ENCODE results near the gene PARD3.

The PARD3 gene

GRCh38 chr10:34768972-34769330, 46.1 kb downstream of the PARD3 start:
- 88 to 91% methylated on average over 8 of the region's 8 CpGs for WGBS, 2 experiments
- no peaks in the 10 kb centered on the region for H3K27me3 ChIP-seq (ENCODE audit: control insufficient read depth, insufficient read depth, low read length, poor library complexity, severe bottlenecking)
- H3K4me1 ChIP-seq (ENCODE audit: control insufficient read depth, insufficient read depth, low read length) = peaks cover 6% of the 10 kb centered on the region
- H3K36me3 ChIP-seq (ENCODE audit: control insufficient read depth, insufficient read depth, low read length) = no peaks in the 10 kb centered on the region
- H3K9me3 ChIP-seq (ENCODE audit: control insufficient read depth, low read length) = no peaks in the 10 kb centered on the region
- no peak overlapping the region for H3K4me3 ChIP-seq (ENCODE audit: insufficient read depth, low read depth, low read length)
- no peak overlapping the region for H3K27ac ChIP-seq (ENCODE audit: insufficient read depth, low read depth, low read length, poor library complexity, severe bottlenecking)

GRCh38 chr10:34768261-34768971, 46.7 kb downstream of the PARD3 start:
- 85 to 88% methylated on average over 15 of the region's 15 CpGs for WGBS, 2 experiments
- H3K9me3 ChIP-seq (ENCODE audit: control insufficient read depth, low read length) = no peaks in the 10 kb centered on the region
- no peaks in the 10 kb centered on the region for H3K27me3 ChIP-seq (ENCODE audit: control insufficient read depth, insufficient read depth, low read length, poor library complexity, severe bottlenecking)
- H3K4me3 ChIP-seq (ENCODE audit: insufficient read depth, low read depth, low read length) = no peak overlapping the region
- H3K36me3 ChIP-seq (ENCODE audit: control insufficient read depth, insufficient read depth, low read length) = no peaks in the 10 kb centered on the region
- no peak overlapping the region for H3K27ac ChIP-seq (ENCODE audit: insufficient read depth, low read depth, low read length, poor library complexity, severe bottlenecking)
- peaks cover 6% of the 10 kb centered on the region for H3K4me1 ChIP-seq (ENCODE audit: control insufficient read depth, insufficient read depth, low read length)

- no peak overlapping the region for H3K4me3 ChIP-seq (ENCODE audit: insufficient read depth, low read depth, low read length)
- H3K27me3 ChIP-seq (ENCODE audit: control insufficient read depth, insufficient read depth, low read length, poor library complexity, severe bottlenecking) = no peaks in the 10 kb centered on the region
- no peaks in the 10 kb centered on the region for H3K36me3 ChIP-seq (ENCODE audit: control insufficient read depth, insufficient read depth, low read length)
- peaks cover 6% of the 10 kb centered on the region for H3K4me1 ChIP-seq (ENCODE audit: control insufficient read depth, insufficient read depth, low read length)
- WGBS, 2 experiments = 69 to 72% methylated on average over 12 of the region's 12 CpGs
- no peaks in the 10 kb centered on the region for H3K9me3 ChIP-seq (ENCODE audit: control insufficient read depth, low read length)
- no peak overlapping the region for H3K27ac ChIP-seq (ENCODE audit: insufficient read depth, low read depth, low read length, poor library complexity, severe bottlenecking)
These were observed 48.1 kb downstream of the PARD3 start for GRCh38 chr10:34766811-34767494.

DNA sequence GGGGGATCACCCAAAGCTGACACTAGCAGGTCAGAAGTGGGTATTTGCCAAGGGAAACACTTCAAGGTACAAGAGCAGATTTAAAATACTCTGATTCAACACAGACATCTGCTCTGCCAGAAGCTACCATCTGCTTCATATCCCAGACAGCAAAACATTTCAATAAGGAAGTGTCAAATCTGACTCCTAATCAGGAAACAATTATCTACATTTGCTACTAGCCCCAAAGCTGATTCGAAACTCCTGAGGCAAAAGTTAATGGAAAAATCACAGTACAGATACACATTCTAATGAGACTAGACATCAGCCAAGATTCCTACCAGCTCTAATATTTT, 48.9 kb downstream of the PARD3 start:
- no peaks in the 10 kb centered on the region for H3K36me3 ChIP-seq (ENCODE audit: control insufficient read depth, insufficient read depth, low read length)
- WGBS, 2 experiments = 82 to 92% methylated on average over 1 of the region's 1 CpG
- H3K27me3 ChIP-seq (ENCODE audit: control insufficient read depth, insufficient read depth, low read length, poor library complexity, severe bottlenecking) = no peaks in the 10 kb centered on the region
- H3K4me1 ChIP-seq (ENCODE audit: control insufficient read depth, insufficient read depth, low read length) = peaks cover 6% of the 10 kb centered on the region
- H3K4me3 ChIP-seq (ENCODE audit: insufficient read depth, low read depth, low read length) = no peak overlapping the region
- no peak overlapping the region for H3K27ac ChIP-seq (ENCODE audit: insufficient read depth, low read depth, low read length, poor library complexity, severe bottlenecking)
- H3K9me3 ChIP-seq (ENCODE audit: control insufficient read depth, low read length) = no peaks in the 10 kb centered on the region

DNA sequence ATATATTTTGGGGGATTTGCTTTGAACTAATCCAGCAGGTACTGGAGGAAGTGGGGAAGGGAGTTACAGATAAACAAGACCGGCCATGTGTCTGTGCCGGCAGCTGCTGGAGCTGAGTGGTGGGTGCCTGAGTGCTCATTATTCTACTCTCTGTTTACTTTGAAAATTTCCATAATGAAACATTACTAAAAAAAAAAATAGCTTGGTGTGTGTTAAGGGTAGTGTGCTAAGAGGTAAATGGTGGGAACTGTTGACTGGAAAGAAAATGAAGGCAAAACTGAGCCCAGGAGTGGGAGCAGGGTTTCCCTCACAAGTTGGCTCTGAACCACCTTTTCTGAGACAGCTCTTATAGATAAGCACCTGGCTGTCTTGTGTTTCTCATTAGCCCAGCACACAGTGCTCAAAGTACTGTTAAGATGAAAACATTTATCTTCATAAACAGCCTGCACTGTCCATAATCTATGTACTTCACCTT, 50.6 kb downstream of the PARD3 start:
- 88 to 100% methylated on average over 2 of the region's 2 CpGs for WGBS, 2 experiments
- H3K36me3 ChIP-seq (ENCODE audit: control insufficient read depth, insufficient read depth, low read length) = no peaks in the 10 kb centered on the region
- no peaks in the 10 kb centered on the region for H3K9me3 ChIP-seq (ENCODE audit: control insufficient read depth, low read length)
- no peak overlapping the region for H3K27ac ChIP-seq (ENCODE audit: insufficient read depth, low read depth, low read length, poor library complexity, severe bottlenecking)
- no peak overlapping the region for H3K4me3 ChIP-seq (ENCODE audit: insufficient read depth, low read depth, low read length)
- H3K4me1 ChIP-seq (ENCODE audit: control insufficient read depth, insufficient read depth, low read length) = peaks cover 6% of the 10 kb centered on the region
- no peaks in the 10 kb centered on the region for H3K27me3 ChIP-seq (ENCODE audit: control insufficient read depth, insufficient read depth, low read length, poor library complexity, severe bottlenecking)

DNA sequence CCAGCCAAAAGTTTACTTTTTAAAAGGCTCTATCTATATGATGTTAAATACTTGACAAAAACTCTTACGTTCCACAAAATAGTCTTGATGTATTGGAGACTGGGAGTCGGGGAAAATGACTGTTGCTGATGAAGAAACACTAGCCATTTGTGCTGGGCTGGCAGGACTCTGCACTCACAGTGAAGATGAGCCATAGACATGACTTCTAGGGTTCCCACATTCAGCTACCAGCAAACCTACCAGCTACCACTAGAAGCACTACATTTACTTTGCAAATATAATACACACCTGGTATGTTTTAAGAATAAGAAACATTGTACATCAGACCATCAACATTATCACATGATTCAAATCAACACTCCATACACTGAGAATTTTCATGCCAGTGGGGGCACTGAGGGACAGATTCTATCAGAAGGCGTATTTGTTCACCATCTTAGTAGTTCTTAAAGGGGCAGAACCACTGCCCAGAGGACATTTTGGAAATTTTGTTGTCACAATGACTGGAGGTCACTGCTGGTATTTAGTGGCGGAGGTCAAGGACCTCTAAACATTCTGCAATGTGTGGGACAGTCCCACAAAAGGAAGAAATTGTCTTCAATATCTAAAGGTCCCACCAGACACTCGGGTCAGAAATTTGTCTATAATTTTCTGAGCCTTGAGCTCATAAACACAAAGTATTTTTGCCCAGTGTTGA, 52.3 kb downstream of the PARD3 start:
- Histone ChIP-seq H3K9me3 (ENCODE audit: control insufficient read depth, low read length) (no peaks in the 10 kb centered on the region), H3K4me3 (ENCODE audit: insufficient read depth, low read depth, low read length) (no peak overlapping the region), H3K27me3 (ENCODE audit: control insufficient read depth, insufficient read depth, low read length, poor library complexity, severe bottlenecking) (no peaks in the 10 kb centered on the region), H3K27ac (ENCODE audit: insufficient read depth, low read depth, low read length, poor library complexity, severe bottlenecking) (no peak overlapping the region), H3K4me1 (ENCODE audit: control insufficient read depth, insufficient read depth, low read length) (peaks cover 6% of the 10 kb centered on the region), H3K36me3 (ENCODE audit: control insufficient read depth, insufficient read depth, low read length) (no peaks in the 10 kb centered on the region)
- 75 to 78% methylated on average over 5 of the region's 5 CpGs for WGBS, 2 experiments

GRCh38 chr10:34762156-34762555, 52.9 kb downstream of the PARD3 start:
- no peak overlapping the region for H3K27ac ChIP-seq (ENCODE audit: insufficient read depth, low read depth, low read length, poor library complexity, severe bottlenecking)
- no peaks in the 10 kb centered on the region for H3K27me3 ChIP-seq (ENCODE audit: control insufficient read depth, insufficient read depth, low read length, poor library complexity, severe bottlenecking)
- H3K4me3 ChIP-seq (ENCODE audit: insufficient read depth, low read depth, low read length) = no peak overlapping the region
- H3K36me3 ChIP-seq (ENCODE audit: control insufficient read depth, insufficient read depth, low read length) = no peaks in the 10 kb centered on the region
- H3K9me3 ChIP-seq (ENCODE audit: control insufficient read depth, low read length) = no peaks in the 10 kb centered on the region
- H3K4me1 ChIP-seq (ENCODE audit: control insufficient read depth, insufficient read depth, low read length) = peaks cover 6% of the 10 kb centered on the region
- 97 to 100% methylated on average over 3 of the region's 3 CpGs for WGBS, 2 experiments

GRCh38 chr10:34761453-34761852, 53.6 kb downstream of the PARD3 start:
- H3K27me3 ChIP-seq (ENCODE audit: control insufficient read depth, insufficient read depth, low read length, poor library complexity, severe bottlenecking) = no peaks in the 10 kb centered on the region
- H3K9me3 ChIP-seq (ENCODE audit: control insufficient read depth, low read length) = no peaks in the 10 kb centered on the region
- no peak overlapping the region for H3K4me3 ChIP-seq (ENCODE audit: insufficient read depth, low read depth, low read length)
- no peaks in the 10 kb centered on the region for H3K4me1 ChIP-seq (ENCODE audit: control insufficient read depth, insufficient read depth, low read length)
- no peaks in the 10 kb centered on the region for H3K36me3 ChIP-seq (ENCODE audit: control insufficient read depth, insufficient read depth, low read length)
- 89% methylated on average over 1 of the region's 1 CpG; no CpG with 5 or more reads in 1 of the 2 experiments for WGBS, 2 experiments
- H3K27ac ChIP-seq (ENCODE audit: insufficient read depth, low read depth, low read length, poor library complexity, severe bottlenecking) = no peak overlapping the region

GRCh38 chr10:34760606-34761005, 54.5 kb downstream of the PARD3 start:
- Histone ChIP-seq H3K27me3 (ENCODE audit: control insufficient read depth, insufficient read depth, low read length, poor library complexity, severe bottlenecking) (no peaks in the 10 kb centered on the region), H3K27ac (ENCODE audit: insufficient read depth, low read depth, low read length, poor library complexity, severe bottlenecking) (no peak overlapping the region), H3K4me3 (ENCODE audit: insufficient read depth, low read depth, low read length) (no peak overlapping the region), H3K4me1 (ENCODE audit: control insufficient read depth, insufficient read depth, low read length) (no peaks in the 10 kb centered on the region), H3K36me3 (ENCODE audit: control insufficient read depth, insufficient read depth, low read length) (no peaks in the 10 kb centered on the region), H3K9me3 (ENCODE audit: control insufficient read depth, low read length) (no peaks in the 10 kb centered on the region)
- 90% methylated on average over 1 of the region's 1 CpG; no CpG with 5 or more reads in 1 of the 2 experiments for WGBS, 2 experiments

- Histone ChIP-seq H3K4me3 (ENCODE audit: insufficient read depth, low read depth, low read length) (no peak overlapping the region), H3K27me3 (ENCODE audit: control insufficient read depth, insufficient read depth, low read length, poor library complexity, severe bottlenecking) (no peaks in the 10 kb centered on the region), H3K27ac (ENCODE audit: insufficient read depth, low read depth, low read length, poor library complexity, severe bottlenecking) (no peak overlapping the region), H3K9me3 (ENCODE audit: control insufficient read depth, low read length) (no peaks in the 10 kb centered on the region), H3K36me3 (ENCODE audit: control insufficient read depth, insufficient read depth, low read length) (no peaks in the 10 kb centered on the region), H3K4me1 (ENCODE audit: control insufficient read depth, insufficient read depth, low read length) (no peaks in the 10 kb centered on the region)
- WGBS, 2 experiments = 81 to 84% methylated on average over 5 to 6 of the region's 6 CpGs
These were observed 55.3 kb downstream of the PARD3 start for GRCh38 chr10:34759837-34760215.

Measured in ectodermal cell (in vitro differentiated cells).